Keratinocyte (primary cell): ENCODE results near the gene TWF2. TPM values are rescaled to one million over a fixed set of nuclear protein-coding genes. Genes with fewer than 3 reads are reported as not detected.

Source experiments
- DNase-seq: peaks from one replicate; pipeline ENCODE4 v3.0.0-alpha.2; 2011; ENCODE audit warnings: low read depth, missing footprints, low spot score
- FAIRE-seq: peaks from 2 replicates; lab custom pipeline; 2011; peaks lifted over from hg19 to GRCh38; lab: Jason Lieb, UNC
- H2AFZ ChIP-seq: 2 replicates; pipeline ENCODE4 v1.6.0; 2012; ENCODE audit warnings: low read length, control low read depth, inconsistent platforms; ENCODE audit not compliant: control insufficient read depth
- H3K27ac ChIP-seq: 2 replicates; pipeline ENCODE4 v1.5.1; 2011; ENCODE audit warnings: low read length; ENCODE audit not compliant: control insufficient read depth, insufficient read depth
- H3K27me3 ChIP-seq: 3 replicates; pipeline ENCODE4 v1.6.0; 2011; ENCODE audit warnings: low read length; ENCODE audit not compliant: control insufficient read depth, insufficient read depth; ENCODE audit errors: extremely low read depth
- H3K36me3 ChIP-seq, 2 experiments: 2 replicates in 1 of 2; 3 replicates in 1 of 2; pipeline ENCODE4 v1.5.1; 2011; ENCODE audit warnings: low read length in 2 of 2, mild to moderate bottlenecking in 1 of 2; ENCODE audit not compliant: control insufficient read depth in 2 of 2, insufficient read depth in 2 of 2; ENCODE audit errors: extremely low read depth in 1 of 2
- H3K4me1 ChIP-seq: 3 replicates; pipeline ENCODE4 v1.5.1; 2011; ENCODE audit warnings: low read length; ENCODE audit not compliant: control insufficient read depth, insufficient read depth; ENCODE audit errors: extremely low read depth
- H3K4me2 ChIP-seq: 3 replicates; pipeline ENCODE4 v1.6.0; 2011; ENCODE audit warnings: low read depth, low read length; ENCODE audit not compliant: control insufficient read depth, insufficient read depth; ENCODE audit errors: extremely low read depth
- H3K4me3 ChIP-seq, 3 experiments: fragments of 200-600 bp in 1 of 3; sonication (generic) in 1 of 3; 2 replicates in 2 of 3; 3 replicates in 1 of 3; pipeline ENCODE4 v1.5.1; 2011 to 2016; ENCODE audit warnings: low read length in 3 of 3, mild to moderate bottlenecking in 3 of 3, control low read depth in 2 of 3, inconsistent platforms in 1 of 3, low read depth in 1 of 3, mixed read lengths in 1 of 3, mixed run types in 1 of 3, moderate library complexity in 1 of 3; ENCODE audit not compliant: control insufficient read depth in 2 of 3, insufficient read depth in 2 of 3; ENCODE audit errors: extremely low read depth in 1 of 3
- H3K79me2 ChIP-seq: 2 replicates; pipeline ENCODE4 v1.6.0; 2012; ENCODE audit warnings: low read length; ENCODE audit not compliant: control insufficient read depth, insufficient read depth
- H3K9ac ChIP-seq: 3 replicates; pipeline ENCODE4 v1.6.0; 2011; ENCODE audit warnings: low read length; ENCODE audit not compliant: control insufficient read depth, insufficient read depth; ENCODE audit errors: extremely low read depth
- H3K9me1 ChIP-seq: 3 replicates; pipeline ENCODE4 v1.6.0; 2011; ENCODE audit warnings: low read length; ENCODE audit not compliant: control insufficient read depth, insufficient read depth; ENCODE audit errors: extremely low read depth
- H3K9me3 ChIP-seq: 2 replicates; pipeline ENCODE4 v1.5.1; 2012; ENCODE audit warnings: low read depth, low read length; ENCODE audit not compliant: control insufficient read depth
- H4K20me1 ChIP-seq: 3 replicates; pipeline ENCODE4 v1.6.0; 2011; ENCODE audit warnings: low read length; ENCODE audit not compliant: control insufficient read depth, insufficient read depth; ENCODE audit errors: extremely low read depth
- CTCF ChIP-seq, 3 experiments: IDR thresholded peaks in 1 of 3; conservative IDR thresholded peaks in 1 of 3; optimal IDR thresholded peaks in 1 of 3; 2 replicates in 2 of 3; 3 replicates in 1 of 3; pipeline versions ENCODE3 to v1.5.1; 2011; ENCODE audit warnings: low read length in 3 of 3, mild to moderate bottlenecking in 3 of 3, moderate library complexity in 2 of 3, control low read depth in 1 of 3, inconsistent platforms in 1 of 3; ENCODE audit not compliant: insufficient read depth in 2 of 3; ENCODE audit errors: extremely low read depth in 1 of 3
- EZH2 ChIP-seq: IDR thresholded peaks from one replicate; pipeline ENCODE4 v1.6.1; 2012; ENCODE audit warnings: inconsistent platforms, mild to moderate bottlenecking, low read length, moderate library complexity
- dilution Hi-C: fragments of 300-500 bp; cut with MboI; formaldehyde crosslinking; loops from one replicate; pipeline ENCODE4 v1.7.0; 2020; ENCODE audit warnings: low sequenced_read_pairs; ENCODE audit not compliant: extremely low pct_ligation_motif_present
- polyA plus RNA-seq, 5 experiments: library from polyadenylated mRNA; depleted of rRNA in 3 of 5; stranded (reverse) in 3 of 5; stranded (forward) in 1 of 5; unstranded in 1 of 5; fragments of >200 nt; gene quantifications; 1 replicate in 1 of 5; 2 replicates in 3 of 5; 3 replicates in 1 of 5; pipeline versions ENCODE4 v1.2.1 to v1.2.3, GENCODE V29; 2011 to 2012; ENCODE audit warnings: missing spikeins in 2 of 5, low read depth in 1 of 5, low replicate concordance in 1 of 5

The TWF2 gene
- polyA plus RNA-seq, 1 donor (not counting 4 experiments of a cell fraction or from before 2014, with no cell fraction given), result 70.4 TPM

- no peaks in the 10 kb centered on the region for H3K27me3 ChIP-seq
- dilution Hi-C loops, result no loop called here
- peaks cover 11% of the 10 kb centered on the region for H3K4me1 ChIP-seq
- TF ChIP-seq EZH2 (no peak), CTCF (optimal IDR thresholded peaks at IDR 0.05 in 1 of 3, IDR thresholded peaks at IDR 0.05 in 1 of 3, conservative IDR thresholded peaks at IDR 0.05 in 1 of 3; ENCODE audit: extremely low read depth in 1 of 3, insufficient read depth in 2 of 3, low read length in 3 of 3) (no peak)
- H3K79me2 ChIP-seq, result peaks cover 22% of the 10 kb centered on the region
- H2AFZ ChIP-seq, result no peak overlapping the region
- DNase-seq, result no peak
- H3K27ac ChIP-seq, result no peak overlapping the region
- no peak overlapping the region for H3K4me3 ChIP-seq
- no peak for FAIRE-seq
- peaks cover 38 to 52% of the 10 kb centered on the region in 2 experiments for H3K36me3 ChIP-seq
- H3K9ac ChIP-seq, result no peak overlapping the region
- H4K20me1 ChIP-seq, result peaks cover 4% of the 10 kb centered on the region
- no peak overlapping the region for H3K4me2 ChIP-seq
- no peaks in the 10 kb centered on the region for H3K9me3 ChIP-seq
- no peaks in the 10 kb centered on the region for H3K9me1 ChIP-seq
Measured at GRCh38 chr3:52257911-52258310, 19.0 kb upstream of the TWF2 start.

- DNase-seq, result no peak
- Histone ChIP-seq H3K9me1 (no peaks in the 10 kb centered on the region), H3K4me3 (no peak overlapping the region), H3K79me2 (peaks cover 9% of the 10 kb centered on the region), H3K9ac (no peak overlapping the region), H4K20me1 (peaks cover 4% of the 10 kb centered on the region), H2AFZ (no peak overlapping the region), H3K4me1 (peaks cover 11% of the 10 kb centered on the region), H3K4me2 (no peak overlapping the region), H3K27me3 (no peaks in the 10 kb centered on the region), H3K9me3 (no peaks in the 10 kb centered on the region), H3K27ac (no peak overlapping the region), H3K36me3 (peaks cover 32 to 46% of the 10 kb centered on the region in 2 experiments)
- dilution Hi-C loops, result no loop called here
- no peak for TF ChIP-seq EZH2
- TF ChIP-seq CTCF (optimal IDR thresholded peaks at IDR 0.05 in 1 of 3, IDR thresholded peaks at IDR 0.05 in 1 of 3, conservative IDR thresholded peaks at IDR 0.05 in 1 of 3; ENCODE audit: extremely low read depth in 1 of 3, insufficient read depth in 2 of 3, low read length in 3 of 3), result no peak
- FAIRE-seq, result no peak
Measured at GRCh38 chr3:52256622-52257021, 17.7 kb upstream of the TWF2 start.
